DMS114 treated with DMSO at 0.1 percent for 48 hours (cell line): ENCODE measurements around the gene ARSK.
"Not testable (repeated sequence)": the region's sequence is repeated elsewhere in the genome, so short reads cannot be mapped to it uniquely, and the experiment has no call there.

Source experiments
- DNase-seq: peaks from one replicate; lab custom pipeline; 2025; ENCODE audit not compliant: unreplicated experiment; lab: John Stamatoyannopoulos, UW

ARSK gene

GRCh38 chr5:95620030-95620869, 65.3 kb downstream of the ARSK start, which contains the start of gene GPR150:
Gene GPR150 (plus strand): TSS chr5:95620087. CDS start chr5:95620276, 189 bp downstream.
- DNase-seq: no peak

GRCh38 chr5:95620870-95621838, 66.3 kb downstream of the ARSK start:
- DNase-seq: no peak

DNA sequence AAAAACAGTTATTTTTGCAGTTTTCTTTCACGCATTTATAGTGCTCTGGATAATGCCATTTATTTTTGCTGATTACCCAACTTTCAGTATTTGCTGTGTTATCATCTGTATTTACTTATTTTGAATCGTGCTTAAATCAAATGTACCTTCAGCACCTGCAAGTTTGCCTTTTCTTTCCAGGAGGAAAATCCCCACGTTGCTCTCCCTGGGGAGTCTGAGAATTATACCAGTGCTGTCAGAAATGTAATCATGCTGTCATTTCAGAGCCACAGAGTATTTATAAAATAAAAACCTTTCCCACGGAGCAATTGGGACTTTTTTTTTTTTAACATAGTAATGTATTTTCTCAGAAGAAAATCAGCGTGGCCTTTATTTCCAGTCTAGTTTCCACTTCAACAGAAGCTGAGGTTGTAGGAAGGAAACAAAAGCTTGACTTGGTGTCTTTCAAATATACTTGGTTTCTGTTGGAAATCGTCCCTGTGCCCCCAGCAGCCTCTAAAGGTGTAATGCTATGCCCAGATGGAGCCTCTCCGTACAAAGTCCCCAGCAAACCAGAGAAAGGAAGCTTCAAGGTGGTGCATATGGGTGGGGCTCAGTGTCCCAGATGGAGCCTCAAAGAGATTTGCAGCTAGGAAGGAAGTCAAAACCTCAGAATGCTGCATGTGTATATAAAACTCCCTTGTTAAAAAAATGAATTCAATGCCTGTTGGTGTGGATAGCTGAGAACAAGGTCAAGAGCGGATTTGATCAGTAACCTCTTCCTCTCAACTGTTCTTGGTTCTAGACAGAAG, 67.1 kb downstream of the ARSK start:
- no peak for DNase-seq

- DNase-seq: no peak
Observed at GRCh38 chr5:95623706-95624105, 68.8 kb downstream of the ARSK start.

- no peak for DNase-seq
Observed at GRCh38 chr5:95624368-95624767, 69.5 kb downstream of the ARSK start.

DNA sequence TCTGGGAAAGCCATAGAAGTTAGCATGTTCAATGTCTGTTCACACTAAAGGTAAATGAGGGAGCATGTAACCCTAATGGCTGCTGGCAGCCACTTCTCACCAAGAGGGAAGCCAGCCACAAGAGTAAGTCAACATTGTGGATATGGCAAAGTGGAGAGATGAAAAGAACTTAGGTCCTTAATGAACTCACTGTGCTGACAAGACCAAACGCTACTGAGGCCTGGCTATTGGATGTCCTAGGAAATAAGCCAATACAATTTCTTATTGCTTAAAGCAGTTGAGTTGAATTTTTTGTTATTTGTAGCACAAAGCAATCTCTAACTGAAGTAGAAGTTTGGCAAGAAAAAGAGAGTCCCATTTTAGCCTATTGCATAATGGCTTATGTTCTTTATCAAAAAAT, 71.8 kb downstream of the ARSK start:
- no peak for DNase-seq

GRCh38 chr5:95627971-95628810, 73.3 kb downstream of the ARSK start:
- no peak for DNase-seq

- no peak for DNase-seq
Observed at GRCh38 chr5:95628933-95629332, 74.0 kb downstream of the ARSK start.

GRCh38 chr5:95630394-95630917, 75.6 kb downstream of the ARSK start:
- DNase-seq: no peak

DNA sequence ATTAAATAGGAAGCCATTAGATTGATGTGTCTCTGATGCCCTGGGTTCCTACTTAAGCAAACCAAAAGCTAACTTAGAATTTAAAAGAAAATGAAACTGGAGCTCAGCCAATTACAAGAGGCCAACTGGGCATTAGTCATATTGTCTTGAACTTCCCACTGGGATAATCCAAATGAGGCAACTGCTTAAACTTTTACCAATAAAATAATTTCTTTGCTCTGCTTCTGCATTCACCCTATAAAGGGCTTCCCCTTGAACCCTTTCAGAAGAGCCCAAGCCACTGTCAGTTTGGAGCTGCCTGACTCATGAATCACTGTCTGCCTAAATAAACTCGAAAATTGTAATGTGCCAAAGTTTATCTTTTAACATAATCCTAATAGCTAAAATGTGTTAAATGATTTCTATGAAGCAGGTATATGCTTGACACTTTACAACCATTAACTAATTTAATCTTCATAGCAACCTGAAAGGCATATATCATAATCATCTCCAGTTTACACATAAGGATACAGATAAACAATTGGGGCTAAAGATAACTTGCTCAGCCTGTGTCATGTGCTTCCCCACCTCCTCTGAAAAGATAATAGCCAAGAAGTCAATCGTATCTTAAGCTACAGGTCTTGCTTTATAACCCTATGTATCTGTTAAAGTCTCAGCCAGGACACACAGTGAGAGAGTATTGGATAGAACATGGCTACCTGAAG, 76.5 kb downstream of the ARSK start:
- no peak for DNase-seq

DNA sequence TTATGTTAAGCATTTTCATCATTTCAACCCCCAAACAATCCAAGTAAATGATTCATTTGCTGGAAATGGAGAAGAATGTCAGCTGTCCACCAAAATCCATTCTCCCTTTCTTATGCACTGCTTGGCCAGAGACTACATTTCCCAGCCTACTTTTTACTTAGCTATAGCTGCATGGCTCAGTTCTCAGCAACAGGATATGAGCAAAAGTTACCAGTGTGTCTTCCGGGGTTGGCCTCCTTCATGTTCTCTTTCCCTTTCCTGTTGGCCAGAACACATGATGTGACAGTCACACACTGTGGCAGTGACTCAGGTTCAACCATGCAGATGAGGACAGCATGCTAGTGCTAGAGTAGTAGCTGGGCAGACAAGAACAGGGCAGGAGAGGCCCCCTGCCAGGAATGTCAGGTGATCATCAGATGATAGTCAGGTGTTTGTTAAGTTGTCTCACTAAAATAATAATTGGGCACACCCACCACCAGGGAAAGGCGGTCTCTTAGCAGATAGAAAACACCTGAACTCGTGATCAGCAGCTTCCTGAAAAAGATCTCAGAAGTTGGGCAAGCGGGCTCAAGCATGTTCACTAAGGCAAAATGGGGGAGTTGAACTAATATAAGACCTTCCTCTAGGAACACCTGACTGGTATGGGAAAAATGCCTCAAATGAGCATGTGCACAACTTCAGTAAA, 77.2 kb downstream of the ARSK start:
- DNase-seq: no peak

DNA sequence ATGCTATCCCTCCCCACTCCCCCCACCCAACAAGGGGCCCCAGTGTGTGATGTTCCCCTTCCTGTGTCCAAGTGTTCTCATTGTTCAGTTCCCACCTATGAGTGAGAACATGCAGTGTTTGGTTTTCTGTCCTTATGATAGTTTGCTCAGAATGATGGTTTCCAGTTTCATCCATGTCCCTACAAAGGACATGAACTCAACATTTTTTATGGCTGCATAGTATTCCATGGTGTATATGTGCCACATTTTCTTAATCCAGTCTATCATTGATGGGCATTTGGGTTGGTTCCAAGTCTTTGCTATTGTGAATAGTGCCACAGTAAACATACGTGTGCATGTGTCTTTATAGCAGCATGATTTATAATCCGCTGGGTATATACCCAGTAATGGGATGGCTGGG, 78.0 kb downstream of the ARSK start:
- DNase-seq: not testable (repeated sequence)

DNA sequence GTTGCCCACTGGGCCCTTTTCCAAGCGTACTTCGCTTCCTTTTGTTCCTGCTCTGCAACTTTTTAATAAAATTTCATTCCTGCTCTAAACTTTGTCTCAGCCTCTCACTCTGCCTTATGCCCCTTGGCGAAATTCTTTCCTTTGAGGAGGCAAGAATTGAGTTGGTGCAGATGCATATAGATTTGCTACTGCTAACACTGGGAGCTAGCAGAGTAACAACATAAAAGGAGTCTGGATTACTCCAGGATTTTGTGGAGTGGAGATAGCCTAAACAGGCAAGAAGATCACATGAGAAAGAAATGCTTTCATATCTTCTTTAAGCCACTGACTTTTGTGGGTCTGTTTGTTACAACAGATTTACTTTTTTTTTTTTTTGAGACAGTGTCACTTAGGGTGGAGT, 78.8 kb downstream of the ARSK start:
- no peak for DNase-seq

DNA sequence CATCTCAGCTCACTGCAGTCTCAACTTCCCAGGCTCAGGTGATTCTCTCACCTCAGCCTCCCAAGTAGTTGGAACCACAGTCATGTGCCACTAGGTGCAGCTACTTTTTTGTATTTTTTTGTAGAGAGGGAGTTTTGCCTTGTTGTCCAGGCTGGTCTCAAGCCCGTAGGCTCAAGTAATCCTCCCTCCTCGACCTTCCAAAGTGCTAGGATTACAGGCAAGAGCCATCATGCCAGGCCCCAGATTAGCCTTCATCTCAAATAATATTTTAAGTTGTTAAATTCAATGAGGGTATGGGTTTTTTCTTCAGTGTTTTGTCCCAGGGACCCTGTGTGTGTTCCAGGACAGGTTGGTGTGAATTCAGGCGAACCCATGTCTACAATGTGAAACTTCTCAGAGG, 79.2 kb downstream of the ARSK start:
- no peak for DNase-seq

- DNase-seq: no peak
Observed at GRCh38 chr5:95638632-95639031, 83.7 kb downstream of the ARSK start.

GRCh38 chr5:95641741-95642220, 86.9 kb downstream of the ARSK start:
- DNase-seq: no peak

- DNase-seq: no peak
Observed at GRCh38 chr5:95643152-95643551, 88.3 kb downstream of the ARSK start.

DNA sequence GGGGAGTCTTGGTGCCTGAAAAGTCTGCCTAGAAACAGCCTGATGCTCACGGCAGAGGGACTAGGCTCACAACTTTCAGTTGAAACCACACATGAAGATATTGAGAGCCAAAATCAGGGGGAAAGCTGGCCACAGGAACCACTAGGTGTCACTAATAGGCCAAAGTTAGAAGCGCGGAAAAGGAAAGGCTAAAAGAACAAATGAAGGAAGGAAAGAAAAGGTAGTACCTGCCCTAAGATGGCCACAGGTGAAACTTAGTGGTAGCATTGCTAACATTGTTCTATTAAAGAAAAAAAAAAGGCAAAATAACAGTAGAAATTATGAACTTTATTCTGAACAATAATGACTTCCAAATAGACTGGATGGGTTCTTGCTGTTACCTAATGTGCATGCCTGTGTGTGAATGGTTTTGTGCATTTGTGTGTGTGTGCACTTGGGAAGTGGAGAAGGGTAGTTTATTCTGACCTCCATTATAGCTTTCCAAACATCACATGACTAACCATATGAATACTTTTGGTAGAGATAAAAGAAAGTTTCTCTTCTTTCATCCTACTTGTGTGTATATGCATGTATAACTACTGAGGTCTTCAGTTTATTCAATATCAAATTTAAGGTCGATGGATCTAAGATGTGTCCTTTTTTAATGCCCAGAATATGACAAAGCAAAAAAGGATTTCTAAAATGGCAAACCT, 89.6 kb downstream of the ARSK start:
- peak; percentile 75 for DNase-seq
